GM23338 (cell line): ENCODE results near the gene TRIM25. TPM values are rescaled to one million over a fixed set of nuclear protein-coding genes. Genes with fewer than 3 reads are reported as not detected.

Experiments
- ATAC-seq: fragments of 200-7000 bp; cut with Tn5 transposase; 3 replicates; pipeline ENCODE4 v1.9.1; 2020
- DNase-seq: peaks from one replicate; pipeline ENCODE4 v3.0.0-alpha.2; 2015; ENCODE audit warnings: low spot score
- H2AFZ ChIP-seq: fragments of 200-600 bp; sonication (generic); 2 replicates; pipeline ENCODE4 v1.8.0; 2016; ENCODE audit warnings: antibody characterized with exemption, mild to moderate bottlenecking, moderate library complexity
- H3F3A ChIP-seq: fragments of 200-600 bp; sonication (generic); replicated peaks from 2 replicates; pipeline ENCODE4 v1.8.0; 2017; ENCODE audit warnings: antibody characterized with exemption, mixed run types, low read depth
- H3K27ac ChIP-seq: fragments of 200-600 bp; sonication (generic); 2 replicates; pipeline ENCODE4 v1.6.1; 2016; ENCODE audit warnings: low read depth
- H3K27me3 ChIP-seq: fragments of 200-600 bp; sonication (generic); 2 replicates; pipeline ENCODE4 v1.8.0; 2016; ENCODE audit warnings: mild to moderate bottlenecking, mixed run types, moderate library complexity; ENCODE audit not compliant: insufficient read depth
- H3K36me3 ChIP-seq: fragments of 200-600 bp; sonication (generic); 2 replicates; pipeline ENCODE4 v1.8.0; 2016; ENCODE audit warnings: mild to moderate bottlenecking; ENCODE audit not compliant: insufficient read depth
- H3K4me1 ChIP-seq: fragments of 200-600 bp; sonication (generic); 2 replicates; pipeline ENCODE4 v1.8.0; 2016; ENCODE audit warnings: mild to moderate bottlenecking, moderate library complexity; ENCODE audit not compliant: insufficient read depth
- H3K4me2 ChIP-seq: fragments of 200-600 bp; sonication (generic); 2 replicates; pipeline ENCODE4 v1.7.1; 2017; ENCODE audit warnings: mixed run types
- H3K4me3 ChIP-seq: fragments of 200-600 bp; sonication (generic); 2 replicates; pipeline ENCODE4 v1.6.1; 2016; ENCODE audit warnings: mixed run types
- H3K79me2 ChIP-seq: fragments of 200-600 bp; sonication (generic); replicated peaks from 2 replicates; pipeline ENCODE4 v1.8.0; 2017; ENCODE audit warnings: mild to moderate bottlenecking; ENCODE audit not compliant: insufficient read depth
- H3K9me2 ChIP-seq: fragments of 200-600 bp; sonication (generic); 2 replicates; pipeline ENCODE4 v1.8.0; 2017; ENCODE audit not compliant: insufficient read depth
- H4K20me1 ChIP-seq: fragments of 200-600 bp; sonication (generic); replicated peaks from 2 replicates; pipeline ENCODE4 v1.8.0; 2017; ENCODE audit warnings: mild to moderate bottlenecking; ENCODE audit not compliant: insufficient read depth
- H3K27ac Mint-ChIP-seq: 2 replicates; pipeline ENCODE4 v1.8.0; 2020; ENCODE audit warnings: inconsistent platforms, mild to moderate bottlenecking, moderate library complexity, mixed read lengths
- H3K27me3 Mint-ChIP-seq: 3 replicates; pipeline ENCODE4 v1.8.0; 2022; ENCODE audit warnings: low read depth, mild to moderate bottlenecking, moderate library complexity, mixed read lengths, inconsistent platforms; ENCODE audit not compliant: insufficient read depth, poor library complexity
- H3K36me3 Mint-ChIP-seq: 3 replicates; pipeline ENCODE4 v1.8.0; 2021; ENCODE audit warnings: low read depth, mild to moderate bottlenecking, inconsistent platforms, moderate library complexity, mixed read lengths
- H3K4me1 Mint-ChIP-seq: 3 replicates; pipeline ENCODE4 v1.8.0; 2020; ENCODE audit warnings: mild to moderate bottlenecking, inconsistent platforms, mixed read lengths
- H3K4me3 Mint-ChIP-seq: 3 replicates; pipeline ENCODE4 v1.8.0; 2021; ENCODE audit warnings: moderate library complexity, mild to moderate bottlenecking, inconsistent platforms, mixed read lengths
- H3K9me3 Mint-ChIP-seq: 3 replicates; pipeline ENCODE4 v1.8.0; 2020; ENCODE audit warnings: moderate library complexity, mild to moderate bottlenecking, inconsistent platforms, mixed read lengths
- CREB1 ChIP-seq: fragments of 250-450 bp; sonication (Bioruptor Pico); IDR thresholded peaks from 2 replicates; pipeline ENCODE4 v1.5.0; 2020; ENCODE audit warnings: low read depth, mild to moderate bottlenecking, moderate library complexity
- EZH2 ChIP-seq: fragments of 200-600 bp; sonication (generic); IDR thresholded peaks from one replicate; pipeline ENCODE4 v1.8.0; 2017; ENCODE audit warnings: antibody characterized with exemption, mild to moderate bottlenecking, low read depth; ENCODE audit not compliant: unreplicated experiment
- EZH2phosphoT487 ChIP-seq: fragments of 200-600 bp; sonication (generic); IDR thresholded peaks from one replicate; pipeline ENCODE4 v1.8.1; 2018; ENCODE audit warnings: antibody characterized with exemption; ENCODE audit not compliant: unreplicated experiment
- JUNB ChIP-seq: IDR thresholded peaks from one replicate; pipeline ENCODE4 v1.6.1; 2016; ENCODE audit warnings: antibody characterized with exemption; ENCODE audit not compliant: unreplicated experiment
- NANOG ChIP-seq: IDR thresholded peaks from 2 replicates; pipeline ENCODE4 v1.6.1; 2016; ENCODE audit warnings: antibody characterized with exemption, borderline replicate concordance
- POLR2AphosphoS5 ChIP-seq: IDR thresholded peaks from 2 replicates; pipeline ENCODE4 v1.6.1; 2016; ENCODE audit warnings: antibody characterized with exemption, low read depth
- STAT1 ChIP-seq: IDR thresholded peaks from one replicate; pipeline ENCODE4 v1.6.1; 2016; ENCODE audit warnings: antibody characterized with exemption; ENCODE audit not compliant: unreplicated experiment
- ZNF114 ChIP-seq: fragments of 250-450 bp; sonication (Bioruptor Pico); IDR thresholded peaks from 2 replicates; pipeline ENCODE4 v1.5.0; 2020; ENCODE audit warnings: mild to moderate bottlenecking, moderate library complexity
- polyA plus RNA-seq: library from polyadenylated mRNA; unstranded; fragments of >200 nt; fragmentation: Nextera tagmentation; extraction: Ambion mirVana; gene quantifications from 2 replicates; pipeline ENCODE4 v1.2.1, GENCODE V29; 2016
- total RNA-seq: library from RNA; depleted of rRNA; stranded (reverse); fragments of >200 nt; shearing (Covaris generic); gene quantifications from 2 replicates; pipeline ENCODE4 v1.2.3, GENCODE V29; 2014
- TF ChIP-seq, protein P1 (sequence below): IDR thresholded peaks from 2 replicates; pipeline ENCODE4 v1.6.1; 2016; ENCODE audit warnings: antibody characterized with exemption
- TF ChIP-seq, protein P2 (sequence below): IDR thresholded peaks from one replicate; pipeline ENCODE4 v1.6.1; 2018; ENCODE audit warnings: antibody characterized with exemption; ENCODE audit not compliant: unreplicated experiment
- TF ChIP-seq, protein P3 (sequence below): fragments of 250-450 bp; sonication (Bioruptor Pico); IDR thresholded peaks from 2 replicates; pipeline ENCODE4 v1.5.0; 2020; ENCODE audit warnings: mild to moderate bottlenecking, moderate library complexity

Gene TRIM25
- total and polyA plus RNA-seq, 2 experiments from 2014 or later: 19.6 to 36.2 TPM

DNA sequence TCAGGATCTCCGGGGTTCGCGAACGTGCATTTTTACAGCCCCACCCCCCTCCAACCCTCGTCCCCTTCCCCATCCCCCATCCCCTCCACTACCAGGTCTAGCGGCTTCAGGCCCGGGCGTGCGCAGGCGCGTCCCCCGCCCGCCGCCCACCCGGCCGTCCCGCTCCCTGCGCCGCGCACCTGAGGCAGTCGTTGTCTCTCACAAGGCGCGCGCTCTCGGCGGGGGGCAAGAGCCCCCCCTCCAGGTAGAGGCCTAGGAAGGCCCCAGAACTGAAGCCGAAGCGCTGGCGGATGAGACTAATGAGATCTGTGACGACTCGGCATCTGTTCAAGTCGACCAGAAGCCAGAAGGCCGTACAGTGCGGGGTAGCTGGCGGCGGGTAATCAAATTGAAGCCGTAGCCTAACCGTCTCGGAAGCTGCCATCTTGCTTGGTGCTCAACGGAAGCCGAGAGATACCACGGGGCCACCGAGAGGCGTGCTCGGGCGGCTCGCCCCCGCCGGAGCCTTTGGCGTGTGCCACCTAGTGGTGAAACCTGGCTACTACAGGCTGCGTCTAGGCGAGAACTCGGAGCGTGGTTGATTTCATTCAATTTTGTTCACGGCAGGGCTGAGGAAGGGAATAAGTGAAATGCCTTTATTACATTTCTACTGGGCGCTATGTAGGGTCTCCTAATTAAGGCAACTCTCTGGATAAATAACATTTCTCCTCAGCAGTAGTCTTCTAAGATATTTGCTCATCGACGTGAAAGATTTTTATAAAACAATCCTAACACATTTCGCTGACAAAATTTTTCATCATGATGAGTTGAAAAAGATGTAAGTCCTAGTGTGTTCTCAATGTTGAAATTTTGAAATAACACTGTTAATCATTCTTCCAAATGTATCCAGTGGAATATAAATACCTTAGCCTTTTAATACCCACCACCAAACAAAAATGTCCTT lies 47.0 kb upstream of the TRIM25 start, which contains the start of gene COIL (continued):
- no peak for TF ChIP-seq CREB1
- TF ChIP-seq, protein P1, sequence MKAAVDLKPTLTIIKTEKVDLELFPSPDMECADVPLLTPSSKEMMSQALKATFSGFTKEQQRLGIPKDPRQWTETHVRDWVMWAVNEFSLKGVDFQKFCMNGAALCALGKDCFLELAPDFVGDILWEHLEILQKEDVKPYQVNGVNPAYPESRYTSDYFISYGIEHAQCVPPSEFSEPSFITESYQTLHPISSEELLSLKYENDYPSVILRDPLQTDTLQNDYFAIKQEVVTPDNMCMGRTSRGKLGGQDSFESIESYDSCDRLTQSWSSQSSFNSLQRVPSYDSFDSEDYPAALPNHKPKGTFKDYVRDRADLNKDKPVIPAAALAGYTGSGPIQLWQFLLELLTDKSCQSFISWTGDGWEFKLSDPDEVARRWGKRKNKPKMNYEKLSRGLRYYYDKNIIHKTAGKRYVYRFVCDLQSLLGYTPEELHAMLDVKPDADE: no peak
- TF ChIP-seq STAT1: no peak
- no peak for TF ChIP-seq JUNB
- no peak for TF ChIP-seq EZH2
- peak; percentile 70 for TF ChIP-seq POLR2AphosphoS5
- TF ChIP-seq, protein P2, sequence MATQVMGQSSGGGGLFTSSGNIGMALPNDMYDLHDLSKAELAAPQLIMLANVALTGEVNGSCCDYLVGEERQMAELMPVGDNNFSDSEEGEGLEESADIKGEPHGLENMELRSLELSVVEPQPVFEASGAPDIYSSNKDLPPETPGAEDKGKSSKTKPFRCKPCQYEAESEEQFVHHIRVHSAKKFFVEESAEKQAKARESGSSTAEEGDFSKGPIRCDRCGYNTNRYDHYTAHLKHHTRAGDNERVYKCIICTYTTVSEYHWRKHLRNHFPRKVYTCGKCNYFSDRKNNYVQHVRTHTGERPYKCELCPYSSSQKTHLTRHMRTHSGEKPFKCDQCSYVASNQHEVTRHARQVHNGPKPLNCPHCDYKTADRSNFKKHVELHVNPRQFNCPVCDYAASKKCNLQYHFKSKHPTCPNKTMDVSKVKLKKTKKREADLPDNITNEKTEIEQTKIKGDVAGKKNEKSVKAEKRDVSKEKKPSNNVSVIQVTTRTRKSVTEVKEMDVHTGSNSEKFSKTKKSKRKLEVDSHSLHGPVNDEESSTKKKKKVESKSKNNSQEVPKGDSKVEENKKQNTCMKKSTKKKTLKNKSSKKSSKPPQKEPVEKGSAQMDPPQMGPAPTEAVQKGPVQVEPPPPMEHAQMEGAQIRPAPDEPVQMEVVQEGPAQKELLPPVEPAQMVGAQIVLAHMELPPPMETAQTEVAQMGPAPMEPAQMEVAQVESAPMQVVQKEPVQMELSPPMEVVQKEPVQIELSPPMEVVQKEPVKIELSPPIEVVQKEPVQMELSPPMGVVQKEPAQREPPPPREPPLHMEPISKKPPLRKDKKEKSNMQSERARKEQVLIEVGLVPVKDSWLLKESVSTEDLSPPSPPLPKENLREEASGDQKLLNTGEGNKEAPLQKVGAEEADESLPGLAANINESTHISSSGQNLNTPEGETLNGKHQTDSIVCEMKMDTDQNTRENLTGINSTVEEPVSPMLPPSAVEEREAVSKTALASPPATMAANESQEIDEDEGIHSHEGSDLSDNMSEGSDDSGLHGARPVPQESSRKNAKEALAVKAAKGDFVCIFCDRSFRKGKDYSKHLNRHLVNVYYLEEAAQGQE: no peak

DNA sequence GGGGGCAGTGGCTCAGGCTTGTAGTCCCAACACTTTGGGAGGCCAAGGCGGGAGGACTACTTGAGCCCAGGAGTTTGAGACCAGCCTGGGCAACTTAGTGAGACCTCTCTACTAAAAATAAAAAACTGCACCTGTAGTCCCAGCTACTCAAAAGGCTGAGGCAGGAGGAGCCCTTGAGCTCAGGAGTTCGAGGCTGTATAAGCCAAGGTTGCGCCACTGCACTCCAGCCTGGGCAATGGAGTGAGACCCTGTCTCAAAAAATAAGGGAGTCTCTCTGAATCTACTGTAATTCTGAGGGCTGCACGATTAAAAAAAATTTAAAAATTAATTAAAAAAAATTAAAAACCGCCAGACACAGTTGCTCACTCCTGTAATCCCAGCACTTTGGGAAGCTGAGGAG lies 43.1 kb upstream of the TRIM25 start:
- peaks cover 3% of the 10 kb centered on the region for H3K4me1 ChIP-seq
- no peaks in the 10 kb centered on the region for H3K27me3 ChIP-seq
- no peak overlapping the region for H3K4me3 ChIP-seq
- DNase-seq (no peak), ATAC-seq (no peak)
- H3K4me1 Mint-ChIP-seq: peaks cover 13% of the 10 kb centered on the region
- no peak overlapping the region for H3K27ac ChIP-seq
- H3K27ac Mint-ChIP-seq: no peak overlapping the region
- peaks cover 5% of the 10 kb centered on the region; the same call in 1 of the 3 replicates for H3K36me3 Mint-ChIP-seq
- no peaks in the 10 kb centered on the region for H3K9me3 Mint-ChIP-seq
- H3K79me2 ChIP-seq: peaks cover 54% of the 10 kb centered on the region
- H3K27me3 Mint-ChIP-seq: peaks cover 8% of the 10 kb centered on the region
- no peaks in the 10 kb centered on the region for H3K9me2 ChIP-seq
- H3K4me3 Mint-ChIP-seq: no peak overlapping the region
- H3F3A ChIP-seq: peaks cover 6% of the 10 kb centered on the region
- H3K36me3 ChIP-seq: no peaks in the 10 kb centered on the region
- no peaks in the 10 kb centered on the region for H4K20me1 ChIP-seq
- H3K4me2 ChIP-seq: no peak overlapping the region
- H2AFZ ChIP-seq: no peak overlapping the region
- TF ChIP-seq POLR2AphosphoS5 (no peak), CREB1 (no peak), NANOG (no peak), EZH2phosphoT487 (no peak), EZH2 (no peak), ZNF114 (CRISPR knock-in tag) (no peak)
- TF ChIP-seq, protein P3, sequence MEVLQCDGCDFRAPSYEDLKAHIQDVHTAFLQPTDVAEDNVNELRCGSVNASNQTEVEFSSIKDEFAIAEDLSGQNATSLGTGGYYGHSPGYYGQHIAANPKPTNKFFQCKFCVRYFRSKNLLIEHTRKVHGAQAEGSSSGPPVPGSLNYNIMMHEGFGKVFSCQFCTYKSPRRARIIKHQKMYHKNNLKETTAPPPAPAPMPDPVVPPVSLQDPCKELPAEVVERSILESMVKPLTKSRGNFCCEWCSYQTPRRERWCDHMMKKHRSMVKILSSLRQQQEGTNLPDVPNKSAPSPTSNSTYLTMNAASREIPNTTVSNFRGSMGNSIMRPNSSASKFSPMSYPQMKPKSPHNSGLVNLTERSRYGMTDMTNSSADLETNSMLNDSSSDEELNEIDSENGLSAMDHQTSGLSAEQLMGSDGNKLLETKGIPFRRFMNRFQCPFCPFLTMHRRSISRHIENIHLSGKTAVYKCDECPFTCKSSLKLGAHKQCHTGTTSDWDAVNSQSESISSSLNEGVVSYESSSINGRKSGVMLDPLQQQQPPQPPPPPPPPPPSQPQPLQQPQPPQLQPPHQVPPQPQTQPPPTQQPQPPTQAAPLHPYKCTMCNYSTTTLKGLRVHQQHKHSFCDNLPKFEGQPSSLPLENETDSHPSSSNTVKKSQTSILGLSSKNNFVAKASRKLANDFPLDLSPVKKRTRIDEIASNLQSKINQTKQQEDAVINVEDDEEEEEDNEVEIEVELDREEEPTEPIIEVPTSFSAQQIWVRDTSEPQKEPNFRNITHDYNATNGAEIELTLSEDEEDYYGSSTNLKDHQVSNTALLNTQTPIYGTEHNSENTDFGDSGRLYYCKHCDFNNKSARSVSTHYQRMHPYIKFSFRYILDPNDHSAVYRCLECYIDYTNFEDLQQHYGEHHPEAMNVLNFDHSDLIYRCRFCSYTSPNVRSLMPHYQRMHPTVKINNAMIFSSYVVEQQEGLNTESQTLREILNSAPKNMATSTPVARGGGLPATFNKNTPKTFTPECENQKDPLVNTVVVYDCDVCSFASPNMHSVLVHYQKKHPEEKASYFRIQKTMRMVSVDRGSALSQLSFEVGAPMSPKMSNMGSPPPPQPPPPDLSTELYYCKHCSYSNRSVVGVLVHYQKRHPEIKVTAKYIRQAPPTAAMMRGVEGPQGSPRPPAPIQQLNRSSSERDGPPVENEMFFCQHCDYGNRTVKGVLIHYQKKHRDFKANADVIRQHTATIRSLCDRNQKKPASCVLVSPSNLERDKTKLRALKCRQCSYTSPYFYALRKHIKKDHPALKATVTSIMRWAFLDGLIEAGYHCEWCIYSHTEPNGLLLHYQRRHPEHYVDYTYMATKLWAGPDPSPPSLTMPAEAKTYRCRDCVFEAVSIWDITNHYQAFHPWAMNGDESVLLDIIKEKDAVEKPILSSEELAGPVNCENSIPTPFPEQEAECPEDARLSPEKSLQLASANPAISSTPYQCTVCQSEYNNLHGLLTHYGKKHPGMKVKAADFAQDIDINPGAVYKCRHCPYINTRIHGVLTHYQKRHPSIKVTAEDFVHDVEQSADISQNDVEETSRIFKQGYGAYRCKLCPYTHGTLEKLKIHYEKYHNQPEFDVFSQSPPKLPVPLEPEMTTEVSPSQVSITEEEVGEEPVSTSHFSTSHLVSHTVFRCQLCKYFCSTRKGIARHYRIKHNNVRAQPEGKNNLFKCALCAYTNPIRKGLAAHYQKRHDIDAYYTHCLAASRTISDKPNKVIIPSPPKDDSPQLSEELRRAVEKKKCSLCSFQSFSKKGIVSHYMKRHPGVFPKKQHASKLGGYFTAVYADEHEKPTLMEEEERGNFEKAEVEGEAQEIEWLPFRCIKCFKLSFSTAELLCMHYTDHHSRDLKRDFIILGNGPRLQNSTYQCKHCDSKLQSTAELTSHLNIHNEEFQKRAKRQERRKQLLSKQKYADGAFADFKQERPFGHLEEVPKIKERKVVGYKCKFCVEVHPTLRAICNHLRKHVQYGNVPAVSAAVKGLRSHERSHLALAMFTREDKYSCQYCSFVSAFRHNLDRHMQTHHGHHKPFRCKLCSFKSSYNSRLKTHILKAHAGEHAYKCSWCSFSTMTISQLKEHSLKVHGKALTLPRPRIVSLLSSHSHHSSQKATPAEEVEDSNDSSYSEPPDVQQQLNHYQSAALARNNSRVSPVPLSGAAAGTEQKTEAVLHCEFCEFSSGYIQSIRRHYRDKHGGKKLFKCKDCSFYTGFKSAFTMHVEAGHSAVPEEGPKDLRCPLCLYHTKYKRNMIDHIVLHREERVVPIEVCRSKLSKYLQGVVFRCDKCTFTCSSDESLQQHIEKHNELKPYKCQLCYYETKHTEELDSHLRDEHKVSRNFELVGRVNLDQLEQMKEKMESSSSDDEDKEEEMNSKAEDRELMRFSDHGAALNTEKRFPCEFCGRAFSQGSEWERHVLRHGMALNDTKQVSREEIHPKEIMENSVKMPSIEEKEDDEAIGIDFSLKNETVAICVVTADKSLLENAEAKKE (CRISPR knock-in tag): no peak
- TF ChIP-seq, protein P1: no peak
